Type B pancreatic cell (in vitro differentiated cells): ENCODE data around the gene GGCT. TPM values are rescaled to one million over a fixed set of nuclear protein-coding genes. Genes with fewer than 3 reads are reported as not detected.
A peak's percentile ranks its signal among the peaks of the same experiment; 100 is the strongest.

ENCODE experiments used
- DNase-seq: peaks from one replicate; pipeline ENCODE4 v3.0.0; 2021; ENCODE audit warnings: mixed read lengths; ENCODE audit not compliant: unreplicated experiment; ENCODE audit errors: extremely low spot score
- H3K27ac Mint-ChIP-seq: 2 replicates; pipeline ENCODE4 v1.8.0; 2021; ENCODE audit warnings: mild to moderate bottlenecking, mixed read lengths
- H3K27me3 Mint-ChIP-seq: 2 replicates; pipeline ENCODE4 v1.8.0; 2021; ENCODE audit warnings: mixed read lengths
- H3K36me3 Mint-ChIP-seq: 2 replicates; pipeline ENCODE4 v1.8.0; 2021; ENCODE audit warnings: mixed read lengths
- H3K4me1 Mint-ChIP-seq: one replicate; pipeline ENCODE4 v1.8.0; 2021; ENCODE audit warnings: mixed read lengths; ENCODE audit not compliant: unreplicated experiment
- H3K4me3 Mint-ChIP-seq: 2 replicates; pipeline ENCODE4 v1.8.0; 2021; ENCODE audit warnings: mild to moderate bottlenecking, mixed read lengths
- H3K9me3 Mint-ChIP-seq: 2 replicates; pipeline ENCODE4 v1.8.0; 2021; ENCODE audit warnings: mixed read lengths
- total RNA-seq: library from RNA; stranded (reverse); gene quantifications from 2 replicates; pipeline ENCODE4 v1.2.1, GENCODE V29; 2021; ENCODE audit warnings: low replicate concordance
- TF ChIP-seq, protein P1 (sequence below): fragments of 200-600 bp; sonication (generic); conservative IDR thresholded peaks from 2 replicates; pipeline ENCODE4 v1.5.0; 2021; ENCODE audit warnings: antibody characterized with exemption, mild to moderate bottlenecking

The GGCT gene
- total RNA-seq, 1 donor from 2014 or later = 72.6 TPM

DNA sequence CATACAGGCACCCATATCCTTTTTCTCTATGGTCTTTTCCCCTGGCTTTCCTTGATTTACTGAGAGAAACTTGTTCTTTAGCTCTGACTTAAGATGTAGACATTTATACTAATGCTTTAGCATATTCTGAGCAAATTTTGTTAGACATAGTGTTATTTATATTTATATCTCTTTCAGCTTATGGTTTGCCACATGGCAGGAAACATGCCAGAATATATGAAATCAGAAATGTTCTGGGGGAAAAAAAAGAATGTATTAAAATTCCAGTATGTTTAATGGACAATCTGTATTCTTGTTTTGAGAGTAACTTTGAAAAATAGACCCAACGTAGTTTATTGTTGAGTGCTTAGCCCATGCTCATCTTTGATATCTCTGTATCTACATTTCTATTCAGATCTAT, 10.1 kb upstream of the GGCT start:
- Mint-ChIP-seq H3K9me3 (no peaks in the 10 kb centered on the region), H3K4me1 (peaks cover 6% of the 10 kb centered on the region), H3K27me3 (no peaks in the 10 kb centered on the region), H3K27ac (no peak overlapping the region), H3K36me3 (no peaks in the 10 kb centered on the region), H3K4me3 (no peak overlapping the region)
- DNase-seq = no peak
- TF ChIP-seq, protein P1, sequence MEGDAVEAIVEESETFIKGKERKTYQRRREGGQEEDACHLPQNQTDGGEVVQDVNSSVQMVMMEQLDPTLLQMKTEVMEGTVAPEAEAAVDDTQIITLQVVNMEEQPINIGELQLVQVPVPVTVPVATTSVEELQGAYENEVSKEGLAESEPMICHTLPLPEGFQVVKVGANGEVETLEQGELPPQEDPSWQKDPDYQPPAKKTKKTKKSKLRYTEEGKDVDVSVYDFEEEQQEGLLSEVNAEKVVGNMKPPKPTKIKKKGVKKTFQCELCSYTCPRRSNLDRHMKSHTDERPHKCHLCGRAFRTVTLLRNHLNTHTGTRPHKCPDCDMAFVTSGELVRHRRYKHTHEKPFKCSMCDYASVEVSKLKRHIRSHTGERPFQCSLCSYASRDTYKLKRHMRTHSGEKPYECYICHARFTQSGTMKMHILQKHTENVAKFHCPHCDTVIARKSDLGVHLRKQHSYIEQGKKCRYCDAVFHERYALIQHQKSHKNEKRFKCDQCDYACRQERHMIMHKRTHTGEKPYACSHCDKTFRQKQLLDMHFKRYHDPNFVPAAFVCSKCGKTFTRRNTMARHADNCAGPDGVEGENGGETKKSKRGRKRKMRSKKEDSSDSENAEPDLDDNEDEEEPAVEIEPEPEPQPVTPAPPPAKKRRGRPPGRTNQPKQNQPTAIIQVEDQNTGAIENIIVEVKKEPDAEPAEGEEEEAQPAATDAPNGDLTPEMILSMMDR = no peak

DNA sequence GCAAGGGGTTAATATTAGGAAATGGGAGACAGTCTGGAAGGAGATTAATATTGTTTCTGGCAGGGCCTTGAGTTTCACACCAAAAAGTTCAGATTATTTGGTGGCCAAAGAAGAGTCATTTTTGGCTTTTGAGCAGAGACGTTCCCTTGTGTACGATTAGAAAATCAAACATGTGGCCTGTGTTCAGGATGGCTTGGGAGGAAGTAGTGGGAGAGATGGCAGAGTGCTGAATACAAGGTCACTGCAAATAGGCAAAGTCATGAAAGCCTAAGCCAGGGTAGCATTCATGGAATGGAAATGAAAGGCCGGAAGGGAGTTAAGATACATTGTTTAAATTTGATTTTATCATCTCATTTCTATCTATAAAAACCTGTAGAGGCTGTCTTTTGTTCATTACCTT, 9.5 kb upstream of the GGCT start:
- peaks cover 6% of the 10 kb centered on the region for H3K4me1 Mint-ChIP-seq
- TF ChIP-seq, protein P1 = no peak
- H3K9me3 Mint-ChIP-seq = no peaks in the 10 kb centered on the region
- no peak overlapping the region for H3K27ac Mint-ChIP-seq
- H3K4me3 Mint-ChIP-seq = no peak overlapping the region
- DNase-seq = no peak
- no peaks in the 10 kb centered on the region for H3K27me3 Mint-ChIP-seq
- H3K36me3 Mint-ChIP-seq = no peaks in the 10 kb centered on the region

DNA sequence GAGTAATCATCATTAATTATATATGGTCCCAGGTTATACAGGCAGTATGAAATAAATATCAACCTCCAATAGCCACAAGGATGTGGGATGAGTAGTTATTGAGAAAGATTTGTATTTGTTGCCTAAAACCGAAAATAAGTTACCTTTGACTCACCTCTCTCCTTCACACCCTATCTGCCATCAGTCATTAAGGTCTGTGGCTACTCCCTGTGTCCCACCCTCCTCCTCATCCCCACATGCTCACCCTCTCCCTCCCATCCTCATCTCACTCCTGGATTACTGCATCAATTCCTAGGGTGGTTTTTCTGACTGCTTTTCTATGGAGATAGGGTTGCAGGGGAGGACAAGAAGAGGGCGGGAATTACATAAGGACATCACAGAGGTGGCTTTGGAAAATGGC, 9.1 kb upstream of the GGCT start:
- Mint-ChIP-seq H3K27ac (no peak overlapping the region), H3K4me3 (no peak overlapping the region), H3K4me1 (peaks cover 6% of the 10 kb centered on the region), H3K27me3 (no peaks in the 10 kb centered on the region), H3K36me3 (no peaks in the 10 kb centered on the region), H3K9me3 (no peaks in the 10 kb centered on the region)
- no peak for DNase-seq
- TF ChIP-seq, protein P1 = no peak

DNA sequence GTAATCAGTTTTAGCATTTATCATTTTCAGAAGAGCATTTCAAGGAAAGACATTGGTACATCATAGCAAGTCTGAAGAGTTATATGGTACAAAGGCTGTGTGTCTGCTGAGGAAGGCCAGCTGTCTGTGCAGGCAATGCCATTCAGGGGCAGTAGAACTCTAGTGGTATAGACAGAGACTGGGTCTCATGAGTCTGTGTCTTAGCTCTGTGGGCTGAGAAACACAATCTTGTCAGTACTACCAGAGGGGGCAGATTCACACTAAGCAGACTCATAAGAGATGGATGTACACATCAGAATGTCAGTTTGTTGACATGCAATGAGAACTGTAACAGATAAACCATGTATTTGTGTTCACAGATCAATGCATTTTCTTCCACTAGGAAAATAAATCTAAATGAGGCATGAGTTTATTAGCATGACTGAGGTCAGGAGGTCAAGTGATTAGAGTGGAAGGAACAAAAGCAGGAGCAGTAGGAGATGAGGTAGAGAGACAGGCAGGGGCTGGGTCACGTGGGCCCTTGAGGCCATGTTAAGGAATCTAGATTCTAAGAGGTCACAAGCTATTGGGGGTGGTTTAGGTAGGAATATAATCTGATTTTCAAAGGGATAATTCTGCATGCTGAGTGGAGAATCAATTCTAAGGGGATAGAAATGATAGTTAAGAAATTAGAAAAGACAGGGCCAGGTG, 7.5 kb upstream of the GGCT start:
- H3K27ac Mint-ChIP-seq = no peak overlapping the region
- TF ChIP-seq, protein P1 = no peak
- H3K9me3 Mint-ChIP-seq = no peaks in the 10 kb centered on the region
- H3K4me1 Mint-ChIP-seq = peaks cover 6% of the 10 kb centered on the region
- H3K27me3 Mint-ChIP-seq = no peaks in the 10 kb centered on the region
- no peaks in the 10 kb centered on the region for H3K36me3 Mint-ChIP-seq
- no peak overlapping the region for H3K4me3 Mint-ChIP-seq
- DNase-seq = no peak

DNA sequence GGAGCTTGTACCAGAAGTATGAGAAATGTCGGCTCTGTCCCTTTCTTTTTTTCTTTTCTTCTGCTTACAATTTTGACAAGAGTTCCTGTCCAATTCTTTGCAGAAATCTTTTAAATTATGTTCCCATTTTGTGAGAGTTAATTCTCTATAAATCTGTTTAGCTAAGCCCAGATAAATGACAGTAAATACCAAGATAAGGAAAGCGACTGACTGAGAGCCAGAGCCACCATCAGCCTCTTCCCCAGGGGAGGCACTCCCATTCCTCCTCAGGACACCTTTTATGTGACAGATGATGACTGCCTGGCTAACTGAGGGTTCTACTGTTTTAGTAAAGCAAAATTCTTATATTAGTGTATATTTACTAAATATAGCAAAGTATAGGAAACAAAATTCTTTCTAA, 6.9 kb upstream of the GGCT start:
- TF ChIP-seq, protein P1 = no peak
- Mint-ChIP-seq H3K4me1 (peaks cover 6% of the 10 kb centered on the region), H3K9me3 (no peaks in the 10 kb centered on the region), H3K27me3 (no peaks in the 10 kb centered on the region), H3K4me3 (peak overlapping the region; percentile 46), H3K27ac (peak overlapping the region; percentile 10), H3K36me3 (no peaks in the 10 kb centered on the region)
- DNase-seq = no peak
